Amniotic epithelial cell (primary cell): ENCODE measurements around the gene CORO7.

Experiments
- DNase-seq: peaks from one replicate; pipeline ENCODE4 v3.0.0-alpha.2; 2010; ENCODE audit warnings: low read depth

Gene CORO7

DNA sequence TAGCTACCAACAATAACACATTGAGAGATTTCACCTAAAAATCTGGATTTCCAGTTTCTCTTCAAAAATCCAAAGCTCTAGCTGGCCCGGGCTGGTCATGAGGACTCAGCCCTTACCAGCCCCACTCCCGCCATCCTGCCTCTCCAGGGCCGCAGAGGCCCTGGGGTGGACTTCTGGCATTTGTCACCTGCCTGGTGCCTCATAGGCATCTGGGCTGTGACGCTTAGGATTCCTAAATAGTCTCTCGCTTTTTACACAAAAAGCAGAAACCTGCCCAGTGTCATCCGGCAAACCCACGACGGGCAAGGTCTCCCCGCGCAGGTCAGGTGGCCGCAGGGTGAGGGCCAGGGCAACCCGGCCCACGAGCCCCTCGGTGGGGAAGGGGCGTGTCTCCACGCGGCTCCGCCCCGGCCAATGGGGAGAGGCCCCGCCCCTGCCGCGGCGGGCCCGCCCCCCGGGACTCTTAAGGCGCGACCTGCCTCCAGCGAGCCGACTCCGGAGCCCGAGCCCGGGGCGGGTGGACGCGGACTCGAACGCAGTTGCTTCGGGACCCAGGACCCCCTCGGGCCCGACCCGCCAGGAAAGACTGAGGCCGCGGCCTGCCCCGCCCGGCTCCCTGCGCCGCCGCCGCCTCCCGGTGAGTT, 44.9 kb downstream of the CORO7 start, which contains the start of gene VASN:
Gene VASN (plus strand): TSS at position 492 of the 644 bp plus-strand sequence. CDS start 9,030 bp downstream, outside the sequence.
- peak; percentile 66 for DNase-seq

DNA sequence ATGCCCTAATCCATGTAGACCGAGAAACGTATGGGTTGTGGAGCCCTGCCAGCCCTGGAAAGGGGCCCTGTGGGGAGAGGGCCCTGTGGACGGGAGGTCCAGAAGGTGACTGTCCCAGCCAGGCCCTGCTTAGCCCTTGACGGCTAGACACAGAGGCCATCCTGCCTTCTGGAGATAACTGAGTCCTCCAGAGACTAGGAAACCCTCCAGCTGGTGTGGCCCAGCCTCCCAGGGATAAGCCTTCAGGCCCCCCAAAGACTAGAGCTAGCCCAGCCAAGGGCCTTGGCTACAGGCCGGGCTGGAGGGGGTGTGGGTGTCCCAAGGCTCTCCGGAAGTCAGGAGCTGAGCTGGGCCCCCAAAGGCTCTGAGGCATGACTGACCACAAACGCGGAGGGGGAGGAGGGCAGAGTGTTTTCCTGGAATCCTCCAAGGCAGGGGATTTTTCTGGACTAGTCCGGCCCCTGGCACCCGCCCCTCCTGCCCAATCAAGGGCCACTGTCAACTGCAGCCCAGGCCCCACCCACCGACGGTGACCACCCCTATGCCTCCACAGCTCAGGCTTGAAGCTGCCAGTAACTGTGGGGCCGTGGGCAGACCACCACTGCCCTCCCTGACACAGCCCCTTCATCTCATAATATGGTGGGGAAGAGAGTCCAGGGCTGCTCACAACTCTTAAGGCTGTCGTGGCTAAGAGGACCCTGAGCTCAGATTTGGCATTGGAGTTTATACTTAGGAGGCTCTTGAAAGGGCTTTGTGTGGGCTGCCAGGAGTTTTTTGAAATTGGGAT, 45.6 kb downstream of the CORO7 start:
- DNase-seq = peak; percentile 90

DNA sequence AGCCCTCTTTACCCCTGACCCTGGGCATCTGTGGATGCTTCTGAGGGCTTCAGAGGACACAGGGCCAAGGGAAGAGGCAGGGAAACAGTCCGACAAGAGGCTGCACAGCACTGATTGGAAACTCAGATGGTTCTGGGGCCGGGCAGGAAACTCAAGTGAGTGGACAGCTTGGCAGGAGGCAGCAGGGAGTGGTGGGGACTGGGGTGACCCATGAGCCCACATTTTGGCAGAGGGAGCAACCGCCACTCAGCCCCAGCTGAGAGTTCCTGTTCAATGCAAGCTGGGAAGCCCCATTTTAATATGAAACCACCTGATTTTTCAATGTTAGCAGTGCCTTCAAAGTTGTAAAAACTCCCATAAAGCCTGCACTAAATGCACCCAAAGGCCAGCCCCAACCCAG, 46.2 kb downstream of the CORO7 start:
- DNase-seq = no peak

DNA sequence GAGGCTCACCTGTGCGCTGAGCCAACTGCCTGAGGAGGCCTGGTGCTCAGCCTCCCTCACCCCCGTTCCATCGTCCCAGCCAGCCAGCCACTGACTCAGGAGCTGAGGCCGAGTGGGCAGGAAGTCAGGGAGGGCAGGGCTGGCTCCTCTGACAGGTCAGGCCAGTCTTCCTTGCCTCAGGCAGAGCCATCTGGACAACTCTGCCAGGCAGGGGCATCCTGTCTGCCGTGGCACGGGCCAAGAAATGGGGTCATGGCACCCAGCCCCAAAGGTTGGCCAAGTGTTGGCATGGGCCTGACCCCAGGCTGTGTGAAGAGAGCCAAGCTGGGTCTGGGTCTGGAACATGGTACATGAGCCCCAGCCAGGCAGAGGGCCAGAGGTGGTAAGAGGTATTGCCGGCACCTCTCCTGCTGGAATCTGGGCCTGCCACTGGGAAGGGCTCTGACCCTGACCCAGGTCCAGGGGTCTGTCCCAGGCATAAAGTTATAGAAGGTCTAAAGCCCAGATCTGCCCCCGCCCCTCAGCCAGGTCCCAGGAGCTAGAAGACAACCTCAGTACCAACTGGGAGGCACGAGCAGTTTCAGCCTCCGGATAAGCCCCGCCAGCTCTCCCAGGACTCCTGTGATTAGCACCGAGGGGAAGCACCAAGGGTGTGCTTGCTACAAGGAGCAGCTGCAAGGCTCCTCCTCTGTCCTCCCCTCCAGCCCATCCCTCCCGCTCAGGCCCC, 47.2 kb downstream of the CORO7 start:
- DNase-seq = peak; percentile 50

DNA sequence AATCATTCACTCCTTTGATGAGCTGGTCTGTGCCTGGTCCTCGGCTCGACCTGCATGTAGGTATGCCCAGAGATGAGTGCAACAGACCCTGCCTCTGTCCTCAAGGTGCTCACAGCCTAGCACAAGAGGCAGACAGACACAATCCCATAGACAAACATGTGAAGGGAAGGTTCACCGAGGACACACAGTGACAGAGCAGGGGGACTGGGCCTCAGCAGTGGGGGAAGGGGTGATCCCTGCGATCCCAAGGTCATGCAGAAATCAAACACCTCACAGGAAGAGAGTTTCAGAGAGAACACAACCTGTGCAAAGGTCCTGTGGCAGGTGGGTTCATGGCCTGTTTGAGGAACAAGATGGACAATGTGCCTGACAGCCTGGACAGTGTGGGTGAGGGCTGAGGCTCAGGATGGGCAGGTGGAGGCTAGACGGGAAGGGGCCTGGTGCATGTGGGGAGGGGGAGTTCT, 49.0 kb downstream of the CORO7 start:
- DNase-seq = no peak

DNA sequence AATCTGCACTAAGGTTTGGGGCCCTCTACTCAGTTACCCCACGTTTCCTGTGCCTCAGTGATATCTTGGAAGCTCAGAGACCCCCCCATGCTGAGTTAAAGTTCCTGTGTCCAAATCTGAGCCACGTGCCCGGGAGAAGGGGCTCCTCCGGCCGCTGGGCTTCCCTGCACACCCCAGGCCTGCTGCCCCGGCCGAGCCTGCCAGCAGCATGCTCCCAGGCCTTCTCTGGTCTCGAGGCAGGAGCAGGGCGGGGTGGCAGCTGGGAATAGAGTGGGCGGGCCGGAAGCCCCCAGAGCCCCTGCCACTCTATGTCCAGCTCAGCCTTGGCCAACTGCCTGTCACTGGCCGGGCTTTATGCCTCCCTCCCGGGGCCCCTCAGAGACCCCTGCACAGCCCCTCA, 50.4 kb downstream of the CORO7 start:
- DNase-seq = no peak

DNA sequence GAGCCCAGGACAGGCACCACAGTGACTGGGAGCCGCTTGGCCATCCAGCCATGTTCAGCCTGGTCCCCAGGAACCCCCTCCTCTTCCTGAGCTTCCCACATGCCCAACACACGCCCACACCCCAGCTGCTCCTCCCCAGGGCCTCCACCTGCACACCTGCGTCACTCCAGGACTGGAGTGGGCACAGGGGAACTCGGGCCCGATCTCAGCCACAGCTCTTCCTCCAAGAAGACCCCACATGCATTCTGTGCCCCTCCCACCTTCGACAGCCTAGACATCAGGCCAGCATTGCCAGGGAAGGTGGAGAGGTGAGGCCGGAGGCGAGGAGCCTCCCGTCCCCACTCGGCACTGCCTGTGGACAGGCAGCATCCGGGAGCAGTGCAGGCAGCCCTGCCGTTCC, 50.8 kb downstream of the CORO7 start:
- no peak for DNase-seq

DNA sequence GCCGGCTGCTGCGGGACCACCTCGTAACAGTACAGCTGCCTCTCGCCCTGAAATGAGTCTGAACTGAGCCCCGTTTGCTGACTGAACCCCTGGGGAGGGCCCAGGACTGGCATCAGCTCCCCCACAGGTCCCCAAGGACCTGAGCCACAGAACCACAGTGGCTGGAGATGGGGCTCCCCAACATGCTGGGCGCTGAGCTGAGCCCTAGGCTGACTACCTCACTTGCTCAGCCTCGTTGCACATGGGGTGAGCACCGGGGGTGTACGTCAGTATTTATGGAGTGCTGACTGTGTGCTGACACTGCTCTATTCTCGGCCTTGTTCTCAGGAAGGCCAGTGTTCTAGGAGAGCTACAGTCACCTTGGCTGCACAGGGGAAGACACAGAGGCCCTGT, 51.4 kb downstream of the CORO7 start:
- no peak for DNase-seq

DNA sequence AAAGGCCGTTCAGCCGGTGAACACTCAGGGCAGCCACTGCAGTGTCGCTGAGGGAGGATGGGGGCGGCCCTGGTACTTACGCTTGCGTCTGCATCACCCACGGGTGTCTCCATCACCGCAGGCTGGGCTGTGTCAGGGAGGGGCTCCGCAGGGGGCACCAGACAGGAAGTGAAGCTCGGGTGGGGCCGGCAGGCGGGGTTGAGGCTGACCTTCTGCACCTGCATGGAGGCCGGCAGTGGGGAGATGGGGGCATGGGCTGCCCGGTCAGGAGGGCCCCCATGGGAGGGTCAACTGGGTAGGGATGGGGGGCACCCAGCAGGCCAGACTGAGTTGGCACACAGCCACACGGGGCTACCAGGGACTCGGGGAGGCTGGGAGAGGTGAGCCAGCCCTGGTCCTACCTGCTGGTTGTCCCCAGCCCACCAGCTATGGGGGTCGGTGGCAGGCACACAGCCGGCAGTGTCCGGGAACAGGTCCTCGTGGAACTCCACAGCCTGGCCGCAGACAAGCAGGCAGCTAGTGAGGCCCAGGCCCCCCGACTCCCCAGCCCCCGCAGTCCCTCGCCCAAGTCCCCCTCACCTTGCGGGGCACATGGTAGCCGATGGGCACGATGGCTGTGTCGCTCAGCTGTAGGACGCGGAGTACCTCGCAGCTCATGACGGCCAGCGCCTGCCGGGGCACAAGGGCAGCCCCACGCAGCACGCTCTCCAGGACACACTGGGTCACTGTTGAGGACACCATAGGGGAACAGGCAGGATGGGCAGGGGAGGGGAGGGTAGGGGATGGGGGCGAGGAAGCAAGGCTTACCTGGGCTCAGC, 52.0 kb downstream of the CORO7 start:
- DNase-seq = no peak

DNA sequence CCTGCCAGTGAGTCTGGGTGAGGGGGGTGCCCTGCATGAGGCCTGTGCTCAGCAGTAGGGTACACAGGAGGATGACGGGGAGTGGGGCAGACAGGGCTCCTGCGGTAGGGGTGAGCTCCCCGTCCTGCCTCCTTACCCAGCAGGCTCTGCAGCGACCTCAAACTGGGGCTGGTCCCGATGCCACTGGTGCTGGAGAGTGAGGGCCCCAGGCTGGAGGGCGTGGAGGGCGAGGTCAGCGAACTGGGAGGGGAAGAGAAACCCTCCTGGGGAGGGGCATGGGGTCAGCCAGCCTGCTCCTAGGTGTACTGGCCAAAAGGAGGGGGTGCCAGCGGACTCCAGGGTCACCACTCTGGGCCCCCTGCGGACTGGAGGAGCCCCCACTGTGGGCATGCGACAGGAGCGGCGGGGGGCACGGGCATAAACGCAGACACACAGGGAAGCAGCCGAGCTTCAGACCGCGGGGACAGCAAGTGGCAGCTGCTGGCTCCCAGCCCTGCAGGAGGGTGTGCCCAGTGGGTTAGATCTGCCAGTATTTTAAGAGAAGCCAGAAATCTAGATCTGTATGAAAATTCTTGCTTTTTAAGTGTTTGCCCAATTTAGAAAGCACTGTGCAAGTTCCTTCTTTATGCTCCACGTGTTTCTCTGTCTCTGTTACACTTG, 53.8 kb downstream of the CORO7 start:
- no peak for DNase-seq

DNA sequence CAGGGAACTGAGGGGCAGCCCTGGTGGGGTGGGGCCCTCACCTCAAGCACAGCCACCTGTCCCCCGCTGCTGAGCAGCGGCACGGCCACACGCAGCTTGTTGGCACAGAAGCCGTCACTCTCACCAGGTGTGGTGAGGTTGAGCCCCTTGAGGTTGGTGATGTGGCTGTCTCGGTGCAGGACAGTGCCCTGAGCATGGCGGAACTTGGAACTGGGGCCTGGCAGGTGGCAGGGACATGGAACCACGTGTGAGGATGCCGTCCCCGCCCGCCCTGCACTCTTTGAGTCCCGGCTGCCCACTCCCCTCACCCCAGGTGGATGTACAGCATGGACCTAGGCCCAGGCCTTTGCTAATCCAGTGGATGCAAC, 54.5 kb downstream of the CORO7 start:
- no peak for DNase-seq

DNA sequence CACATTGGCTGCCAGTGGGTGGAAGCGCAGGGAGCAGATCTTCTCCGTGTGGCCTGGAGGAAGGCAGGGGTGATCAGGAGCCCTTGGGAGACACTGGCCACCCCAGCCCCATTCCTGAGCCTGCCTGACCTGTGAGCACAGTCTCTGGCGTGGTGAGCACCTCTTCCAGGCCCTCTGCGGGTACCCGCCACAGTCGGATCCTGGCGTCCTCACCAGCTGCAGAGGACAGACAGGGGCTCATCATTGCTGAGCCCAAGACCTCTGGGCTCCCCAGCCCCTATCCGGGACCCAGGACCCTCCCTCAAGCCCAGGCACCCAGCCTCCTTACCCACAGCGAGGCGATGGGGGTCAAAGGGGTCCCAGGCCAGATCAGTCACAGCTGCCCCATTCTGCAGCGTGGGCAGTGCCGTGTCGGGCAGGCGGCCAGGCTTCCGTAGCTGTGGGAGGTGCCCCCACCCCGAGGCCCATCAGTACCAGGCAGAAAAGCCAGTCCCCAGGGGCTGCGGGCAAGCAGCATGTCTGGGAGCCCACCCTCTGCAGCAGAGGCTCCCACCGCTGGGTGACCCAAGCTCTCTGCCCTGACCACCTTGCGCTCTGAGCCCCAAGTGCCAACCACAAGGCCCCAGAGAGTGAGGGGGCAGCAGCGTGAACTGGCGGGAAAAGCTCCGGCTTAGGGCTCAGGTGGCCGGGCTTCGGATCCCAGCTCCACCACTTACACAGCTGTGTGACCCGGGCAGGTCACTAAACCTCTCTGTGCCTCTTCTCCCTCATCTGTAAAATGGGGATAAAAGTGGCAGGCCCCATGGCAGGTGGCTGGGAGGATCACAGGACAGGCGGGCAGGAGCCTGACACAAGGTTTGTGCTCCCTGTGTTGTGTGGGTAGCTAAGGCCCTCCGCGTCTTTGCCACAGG, 55.1 kb downstream of the CORO7 start:
- DNase-seq = no peak

DNA sequence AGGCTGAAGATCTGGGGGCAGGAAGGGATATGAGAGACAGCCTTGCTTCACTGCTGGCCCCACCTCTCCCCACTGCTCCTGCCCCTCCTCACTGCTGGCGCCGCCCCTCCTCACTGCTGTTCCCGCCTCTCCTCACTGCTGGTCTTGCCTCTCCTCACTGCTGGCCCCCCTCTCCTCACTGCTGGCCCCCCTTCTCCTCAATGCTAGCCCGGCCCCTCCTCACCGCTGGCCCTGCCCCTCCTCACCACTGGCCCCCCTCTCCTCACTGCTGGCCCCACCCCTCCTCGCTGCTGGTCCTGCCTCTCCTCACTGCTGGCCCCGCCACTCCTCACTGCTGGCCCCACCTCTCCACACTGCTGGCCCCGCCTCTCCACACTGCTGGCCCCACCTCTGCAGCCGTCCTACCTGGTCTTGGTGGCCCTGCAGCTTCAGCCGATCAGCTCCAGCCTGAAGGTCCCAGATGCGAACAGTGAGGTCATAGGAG, 55.8 kb downstream of the CORO7 start:
- DNase-seq = peak; percentile 35

DNA sequence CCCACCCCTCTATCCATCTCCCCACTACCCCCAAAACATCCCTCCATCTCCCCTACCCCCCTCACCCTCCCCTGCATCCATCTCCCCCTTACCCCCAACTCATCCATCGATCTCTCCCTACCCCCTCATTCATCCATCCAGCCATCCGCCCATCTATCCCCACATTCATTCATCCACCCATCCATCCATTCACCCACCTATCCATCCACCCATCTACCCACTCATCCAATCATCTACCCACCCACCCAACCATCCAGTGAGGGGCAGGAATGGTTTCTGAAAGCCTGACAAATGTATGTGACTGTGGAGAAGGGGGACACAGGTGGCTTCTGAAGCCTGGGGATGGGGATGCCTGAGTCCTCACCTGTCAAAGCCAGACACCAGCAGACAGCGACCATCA, 56.5 kb downstream of the CORO7 start:
- DNase-seq = no peak

DNA sequence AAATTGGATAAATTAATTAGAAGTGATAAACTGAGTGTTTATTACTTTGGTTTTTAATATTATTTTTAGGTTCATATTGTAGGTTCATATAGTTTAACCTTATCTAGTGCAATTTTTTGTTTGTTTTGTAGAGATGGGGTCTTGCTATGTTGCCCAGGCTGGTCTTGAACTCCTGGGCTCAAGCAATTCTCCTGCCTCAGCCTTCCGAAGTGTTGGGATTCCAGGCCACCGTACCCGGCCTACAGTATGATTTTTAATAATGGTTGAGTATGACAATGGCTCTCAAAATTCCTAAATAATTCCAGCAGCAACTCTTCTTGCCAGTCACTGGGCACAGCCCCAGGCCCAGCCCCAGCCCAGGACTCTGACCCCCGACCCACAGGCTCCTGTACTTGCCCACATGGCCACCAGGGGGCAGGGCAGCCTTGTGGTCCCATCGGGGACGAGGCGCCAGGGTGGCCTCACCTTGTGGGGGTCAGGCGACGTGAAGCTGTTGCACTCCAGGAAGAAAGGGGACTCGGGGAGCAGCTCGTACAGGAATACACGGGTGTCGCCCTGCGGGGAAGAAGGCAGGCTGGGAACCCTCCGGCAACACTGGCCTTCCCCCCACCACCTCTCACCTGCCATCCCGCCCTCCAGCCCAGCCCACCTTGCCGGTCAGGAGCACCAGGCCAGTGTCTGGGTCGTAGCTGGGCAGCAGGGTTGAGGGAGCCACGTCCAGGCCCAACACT, 57.4 kb downstream of the CORO7 start:
- DNase-seq = no peak

DNA sequence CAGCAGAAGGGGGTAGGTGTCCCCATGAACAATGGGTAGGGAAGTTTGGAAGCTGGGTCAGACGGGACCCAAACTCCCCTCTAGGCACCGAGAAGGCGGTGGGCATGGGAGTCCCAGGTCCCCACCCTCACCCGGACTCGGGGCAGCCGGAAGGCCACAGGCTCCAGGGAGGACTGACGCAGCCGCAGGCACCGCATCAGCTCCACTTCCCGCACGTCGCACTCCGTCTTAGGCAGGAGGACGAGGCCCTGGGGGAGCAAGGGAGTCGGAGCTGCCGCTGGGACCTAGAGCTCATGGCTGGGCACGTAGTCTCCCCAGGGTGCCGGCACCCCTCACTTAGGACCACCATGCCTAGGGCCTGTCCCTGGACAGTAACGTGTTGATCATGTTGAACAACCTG, 58.2 kb downstream of the CORO7 start:
- no peak for DNase-seq

DNA sequence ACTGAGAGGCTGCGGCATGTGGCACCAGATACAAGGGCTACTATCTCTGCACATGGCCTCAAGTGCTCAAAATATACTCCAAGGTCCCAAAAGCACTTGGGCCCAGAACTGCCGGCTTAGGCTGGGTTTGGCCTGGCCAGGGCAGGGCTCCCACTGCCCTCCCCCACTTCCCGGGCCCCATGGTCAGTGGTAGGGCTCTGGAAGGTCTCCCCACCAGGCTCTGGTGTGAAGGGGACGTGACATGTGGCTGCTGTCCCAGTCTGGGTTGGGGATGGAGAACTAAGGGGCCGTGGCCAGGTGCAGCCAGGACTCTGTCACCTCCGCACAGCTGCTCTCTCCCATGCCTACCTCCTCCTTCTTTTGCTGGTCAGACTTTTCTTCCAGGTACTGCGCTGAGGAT, 59.6 kb downstream of the CORO7 start:
- DNase-seq = no peak

DNA sequence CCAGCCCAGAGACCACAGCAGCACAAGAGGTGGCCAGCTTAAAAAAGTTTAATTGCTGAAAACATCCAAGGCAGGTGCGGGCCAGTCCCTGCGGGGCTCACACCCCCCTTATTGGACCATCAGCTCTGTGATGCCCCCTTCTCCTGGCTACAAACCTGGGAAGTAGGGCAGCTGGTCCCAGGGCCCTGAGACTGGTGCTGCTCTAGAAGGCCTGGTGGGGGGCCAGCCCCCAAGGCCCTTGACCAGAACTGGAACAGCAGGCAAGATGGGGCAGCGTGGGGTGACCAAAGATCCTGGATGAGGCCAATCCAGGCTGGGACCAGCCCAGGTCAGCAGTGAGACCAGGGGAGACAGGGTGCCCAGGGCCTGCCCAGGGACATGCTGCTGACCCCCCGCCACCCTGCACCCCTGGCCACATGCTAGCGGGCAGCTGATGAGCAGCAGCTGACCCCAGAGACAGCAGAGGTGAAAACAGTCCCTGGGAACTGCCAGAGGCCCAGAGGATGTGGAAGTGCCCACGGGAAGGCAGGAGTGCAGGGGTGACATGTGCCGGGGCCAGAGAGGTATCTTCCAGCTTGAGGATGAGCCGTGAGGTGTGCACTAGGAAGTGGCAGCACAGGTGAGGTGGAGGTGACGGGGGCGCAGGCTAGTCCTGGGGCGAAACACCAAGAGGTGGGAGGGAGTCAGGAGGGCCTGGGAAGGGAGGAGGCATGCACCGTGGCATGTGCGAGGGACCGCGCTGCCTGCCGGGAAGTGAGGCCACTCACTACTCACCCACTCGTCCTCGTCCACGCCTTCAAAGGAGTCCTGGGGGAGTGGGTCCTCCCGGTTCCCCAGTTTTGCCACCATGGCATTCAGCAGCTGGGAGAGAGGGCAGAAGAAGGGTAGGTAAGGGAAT, 61.6 kb downstream of the CORO7 start:
- no peak for DNase-seq

DNA sequence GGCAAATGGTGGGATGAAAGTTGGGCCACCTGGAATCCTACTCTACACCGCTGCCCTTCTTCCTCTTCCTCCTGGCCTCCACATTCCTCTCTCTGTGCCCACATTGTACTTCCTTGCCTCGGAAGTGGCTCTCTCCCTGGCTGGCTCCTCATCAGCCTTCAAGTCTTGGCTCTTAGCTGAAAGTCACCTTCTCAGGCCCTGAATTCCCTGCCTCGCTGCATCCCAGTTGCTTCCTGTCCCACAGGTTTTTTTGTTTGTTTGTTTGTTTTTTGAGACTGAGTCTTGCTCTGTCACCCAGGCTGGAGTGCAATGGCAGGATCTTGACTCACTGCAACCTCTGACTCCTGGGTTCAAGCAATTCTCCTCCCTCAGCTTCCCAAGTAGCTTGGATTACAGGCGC, 62.7 kb downstream of the CORO7 start:
- no peak for DNase-seq
